ENCODE measurements around the gene ABI3BP. TPM values are rescaled to one million over a fixed set of nuclear protein-coding genes. Genes with fewer than 3 reads are reported as not detected.

ABI3BP gene
- total RNA-seq, 1 experiment from 2014 or later: 23.4 TPM

- H3K9me3 ChIP-seq (ENCODE audit: low read length): no peaks in the 10 kb centered on the region
- no peaks in the 10 kb centered on the region for H4K20me1 ChIP-seq (ENCODE audit: low read length)
- H3K27me3 ChIP-seq (ENCODE audit: low read length): no peaks in the 10 kb centered on the region
- peaks cover 5% of the 10 kb centered on the region; the same call in 1 of the 2 replicates for H3K36me3 ChIP-seq (ENCODE audit: low read depth, low read length)
- CTCF ChIA-PET: no interaction called here
- BruUV-seq (replicated peaks): no TSS peak
- DNase-seq: peak; percentile 61
- TF ChIP-seq EZH2phosphoT487 (IDR thresholded peaks at IDR 0.05; ENCODE audit: borderline replicate concordance, low read length) (no peak), EZH2 (IDR thresholded peaks at IDR 0.05; ENCODE audit: low read length, unreplicated experiment) (no peak), CTCF (conservative IDR thresholded peaks at IDR 0.05; ENCODE audit: low read depth, low read length) (no peak)
- no peaks in the 10 kb centered on the region for H3K79me2 ChIP-seq (ENCODE audit: low read length)
- H3K4me3 ChIP-seq (ENCODE audit: low read length): no peak overlapping the region
- H3F3A ChIP-seq (ENCODE audit: low read length, unreplicated experiment): no peaks in the 10 kb centered on the region
- POLR2A ChIA-PET (ENCODE audit: unreplicated experiment): no interaction called here
- no peak overlapping the region for H3K27ac ChIP-seq (ENCODE audit: low read length)
- intact Hi-C loops (cut with micrococcal nuclease): no loop called here
- H3K9ac ChIP-seq (ENCODE audit: low read length): no peak overlapping the region
- H3K4me1 ChIP-seq (ENCODE audit: insufficient read depth, low read length): peaks cover 5% of the 10 kb centered on the region; the same call in 1 of the 2 replicates
- no peaks in the 10 kb centered on the region for H3K9me2 ChIP-seq (replicated peaks; ENCODE audit: low read length)
- ATAC-seq: peak; percentile 88
- H2AFZ ChIP-seq (ENCODE audit: low read length): no peak overlapping the region
- H3K4me2 ChIP-seq (ENCODE audit: low read length): no peak overlapping the region
These were observed 227.2 kb downstream of the ABI3BP start for GRCh38 chr3:100766069-100766468.

DNA sequence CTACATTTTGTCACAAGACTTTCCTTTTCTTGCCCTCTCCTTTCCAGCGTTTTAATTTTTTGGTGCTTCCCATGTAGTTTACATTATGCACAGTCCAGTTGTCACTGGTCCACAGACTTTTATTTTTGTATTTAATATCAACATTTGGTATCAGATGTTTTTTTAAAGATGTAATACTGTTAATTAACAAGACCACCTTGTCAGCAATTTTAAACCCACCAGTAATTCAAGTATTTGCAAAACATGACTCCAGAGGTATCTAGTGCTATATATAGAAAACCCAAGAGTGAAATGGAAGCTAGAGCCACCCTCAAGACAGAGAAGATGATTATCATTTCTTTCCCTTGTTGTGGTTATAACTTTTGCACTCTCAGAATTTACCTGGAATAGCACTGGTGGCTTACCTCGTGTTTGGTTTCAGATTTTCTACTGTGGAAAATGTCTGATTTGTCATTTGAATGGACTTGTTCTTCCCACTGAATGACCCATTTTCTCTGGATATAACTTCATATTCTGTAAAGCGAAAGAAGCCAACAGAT is 227.7 kb downstream of the ABI3BP start:
- H3K9me3 ChIP-seq (ENCODE audit: low read length): no peaks in the 10 kb centered on the region
- no peaks in the 10 kb centered on the region for H3K27me3 ChIP-seq (ENCODE audit: low read length)
- no TSS peak for BruUV-seq (replicated peaks)
- POLR2A ChIA-PET (ENCODE audit: unreplicated experiment): no interaction called here
- no peak overlapping the region for H2AFZ ChIP-seq (ENCODE audit: low read length)
- no peak overlapping the region for H3K9ac ChIP-seq (ENCODE audit: low read length)
- TF ChIP-seq EZH2 (IDR thresholded peaks at IDR 0.05; ENCODE audit: low read length, unreplicated experiment) (no peak), CTCF (conservative IDR thresholded peaks at IDR 0.05; ENCODE audit: low read depth, low read length) (no peak), EZH2phosphoT487 (IDR thresholded peaks at IDR 0.05; ENCODE audit: borderline replicate concordance, low read length) (no peak)
- no peaks in the 10 kb centered on the region for H3F3A ChIP-seq (ENCODE audit: low read length, unreplicated experiment)
- H3K27ac ChIP-seq (ENCODE audit: low read length): no peak overlapping the region
- H4K20me1 ChIP-seq (ENCODE audit: low read length): no peaks in the 10 kb centered on the region
- no peak for DNase-seq
- H3K4me2 ChIP-seq (ENCODE audit: low read length): no peak overlapping the region
- peaks cover 5% of the 10 kb centered on the region; the same call in 1 of the 2 replicates for H3K36me3 ChIP-seq (ENCODE audit: low read depth, low read length)
- H3K9me2 ChIP-seq (replicated peaks; ENCODE audit: low read length): no peaks in the 10 kb centered on the region
- intact Hi-C loops (cut with micrococcal nuclease): no loop called here
- H3K4me1 ChIP-seq (ENCODE audit: insufficient read depth, low read length): peaks cover 5% of the 10 kb centered on the region; the same call in 1 of the 2 replicates
- CTCF ChIA-PET: no interaction called here
- no peak overlapping the region for H3K4me3 ChIP-seq (ENCODE audit: low read length)
- H3K79me2 ChIP-seq (ENCODE audit: low read length): no peaks in the 10 kb centered on the region
- ATAC-seq: no peak

DNA sequence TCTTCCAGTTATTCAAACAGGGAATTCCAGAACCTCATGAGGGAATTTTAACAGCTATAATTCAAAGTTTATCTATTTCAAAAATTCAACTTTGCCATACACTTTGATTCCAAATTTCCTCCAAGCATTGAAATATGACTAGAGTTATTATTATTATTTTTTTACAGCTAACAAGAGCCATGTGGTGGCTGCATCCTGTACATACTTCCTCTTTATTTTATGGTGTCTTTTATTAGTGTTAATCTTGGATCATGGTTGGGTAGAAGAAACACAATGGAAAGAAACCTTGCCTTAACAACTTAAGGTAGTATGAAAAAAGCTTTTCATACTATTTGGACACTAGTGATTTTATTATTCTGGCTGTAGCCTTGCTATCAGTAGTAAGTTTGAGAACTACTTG is 231.3 kb downstream of the ABI3BP start:
- no TSS peak for BruUV-seq (replicated peaks)
- no peaks in the 10 kb centered on the region for H3K27me3 ChIP-seq (ENCODE audit: low read length)
- H3K79me2 ChIP-seq (ENCODE audit: low read length): no peaks in the 10 kb centered on the region
- H3K9me2 ChIP-seq (replicated peaks; ENCODE audit: low read length): no peaks in the 10 kb centered on the region
- no peak overlapping the region for H3K4me2 ChIP-seq (ENCODE audit: low read length)
- no peak overlapping the region for H3K9ac ChIP-seq (ENCODE audit: low read length)
- no peaks in the 10 kb centered on the region for H4K20me1 ChIP-seq (ENCODE audit: low read length)
- TF ChIP-seq EZH2 (IDR thresholded peaks at IDR 0.05; ENCODE audit: low read length, unreplicated experiment): no peak
- no peak for TF ChIP-seq CTCF (conservative IDR thresholded peaks at IDR 0.05; ENCODE audit: low read depth, low read length)
- no peak for TF ChIP-seq EZH2phosphoT487 (IDR thresholded peaks at IDR 0.05; ENCODE audit: borderline replicate concordance, low read length)
- no peaks in the 10 kb centered on the region for H3F3A ChIP-seq (ENCODE audit: low read length, unreplicated experiment)
- intact Hi-C loops (cut with micrococcal nuclease): no loop called here
- ATAC-seq: no peak
- no peak overlapping the region for H3K4me3 ChIP-seq (ENCODE audit: low read length)
- H3K27ac ChIP-seq (ENCODE audit: low read length): no peak overlapping the region
- peaks cover 5% of the 10 kb centered on the region; the same call in 1 of the 2 replicates for H3K36me3 ChIP-seq (ENCODE audit: low read depth, low read length)
- no peak for DNase-seq
- no peak overlapping the region for H2AFZ ChIP-seq (ENCODE audit: low read length)
- POLR2A ChIA-PET (ENCODE audit: unreplicated experiment): interaction anchor here (0.6 kb wide), 1 partner anchor 347 kb away, joined by 3 read pairs; no protein-coding TSS in a partner anchor
- H3K4me1 ChIP-seq (ENCODE audit: insufficient read depth, low read length): peaks cover 5% of the 10 kb centered on the region; the same call in 1 of the 2 replicates
- CTCF ChIA-PET: interaction anchor here (0.7 to 1.0 kb wide), 2 partner anchors 15 to 434 kb away, joined by 4 read pairs; no protein-coding TSS in a partner anchor
- no peaks in the 10 kb centered on the region for H3K9me3 ChIP-seq (ENCODE audit: low read length)
